Kidney (tissue), 14 donors: ENCODE results near the gene ALPK1. TPM values are rescaled to one million over a fixed set of nuclear protein-coding genes. Genes with fewer than 3 reads are reported as not detected.
"Not testable (repeated sequence)": the region's sequence is repeated elsewhere in the genome, so short reads cannot be mapped to it uniquely, and the experiment has no call there.

Source experiments
- DNase-seq, 5 donors: peaks; one replicate each; pipeline ENCODE4 v3.0.0-alpha.2; 2013 to 2020
- FAIRE-seq: peaks from 2 replicates; lab custom pipeline; 2012; peaks lifted over from hg19 to GRCh38; lab: Jason Lieb, UNC
- H3K27ac ChIP-seq, 2 donors: one replicate each; pipeline ENCODE4 v1.7.0; 2013; ENCODE audit warnings: low read depth in 2 of 2, low read length in 2 of 2, inconsistent platforms in 1 of 2
- H3K27me3 ChIP-seq: one replicate; pipeline ENCODE4 v1.7.1; 2013; ENCODE audit warnings: low read length, inconsistent platforms; ENCODE audit not compliant: control insufficient read depth, insufficient read depth
- H3K36me3 ChIP-seq, 3 donors: one replicate each; pipeline versions ENCODE4 v1.7.0 to v1.7.1; 2013; ENCODE audit warnings: low read length in 3 of 3, control low read depth in 1 of 3, inconsistent platforms in 1 of 3; ENCODE audit not compliant: insufficient read depth in 3 of 3, control insufficient read depth in 2 of 3
- H3K4me1 ChIP-seq, 3 donors: one replicate each; pipeline versions ENCODE4 v1.7.0 to v1.7.1; 2013; ENCODE audit warnings: low read length in 3 of 3, inconsistent platforms in 1 of 3, low read depth in 1 of 3; ENCODE audit not compliant: control insufficient read depth in 2 of 3, insufficient read depth in 2 of 3
- H3K4me3 ChIP-seq, 3 donors: one replicate each; pipeline versions ENCODE4 v1.7.0 to v1.8.1; 2013; ENCODE audit warnings: low read length in 3 of 3, control low read depth in 1 of 3, inconsistent platforms in 1 of 3
- H3K9ac ChIP-seq, 3 donors: one replicate each; pipeline versions ENCODE4 v1.7.0 to v1.7.1; 2013; ENCODE audit warnings: low read length in 3 of 3, control low read depth in 1 of 3, inconsistent platforms in 1 of 3
- H3K9me3 ChIP-seq, 3 donors: one replicate each; pipeline versions ENCODE4 v1.7.0 to v1.7.1; 2013; ENCODE audit warnings: low read length in 3 of 3, control low read depth in 1 of 3, inconsistent platforms in 1 of 3; ENCODE audit not compliant: control insufficient read depth in 2 of 3, insufficient read depth in 1 of 3
- CTCF ChIP-seq: IDR thresholded peaks from 3 replicates; pipeline ENCODE4 v1.5.1; 2012; ENCODE audit warnings: mild to moderate bottlenecking, moderate library complexity, borderline replicate concordance; ENCODE audit not compliant: insufficient read depth; ENCODE audit errors: extremely low read depth
- intact Hi-C: fragments of 100-400 bp; cut with DNase I; formaldehyde crosslinking; loops from one replicate; pipeline ENCODE4 v1.11.1; 2022
- polyA plus RNA-seq: library from polyadenylated mRNA; stranded (reverse); fragments of 350-450 nt; fragmentation: Illumina TruSeq; extraction: RNeasy Lipid Tissue Mini Kit (QIAGEN cat#74804); gene quantifications from one replicate; pipeline ENCODE4 v1.2.3, GENCODE V29; 2014; ENCODE audit warnings: low read depth, low replicate concordance; ENCODE audit not compliant: insufficient read depth
- total RNA-seq: library from RNA; stranded (reverse); fragmentation: NEBNext Ultra II Directional; extraction: Animal tissue kit (Norgen Biotek cat#: 25700); gene quantifications from one replicate; pipeline ENCODE4 v1.2.1, GENCODE V29; 2021
- donor health status: control.
- donor health status: control.
- donor health status: control.
- donor health status: control.
- donor health status: control.
- donor health status: DM: yes; HTN: yes; CAD: no.
- donor health status: Normal renal cell carcinoma (clear cell type).

Gene ALPK1
- total and polyA plus RNA-seq, 2 donors from 2014 or later, result 5.9 to 33.5 TPM

DNA sequence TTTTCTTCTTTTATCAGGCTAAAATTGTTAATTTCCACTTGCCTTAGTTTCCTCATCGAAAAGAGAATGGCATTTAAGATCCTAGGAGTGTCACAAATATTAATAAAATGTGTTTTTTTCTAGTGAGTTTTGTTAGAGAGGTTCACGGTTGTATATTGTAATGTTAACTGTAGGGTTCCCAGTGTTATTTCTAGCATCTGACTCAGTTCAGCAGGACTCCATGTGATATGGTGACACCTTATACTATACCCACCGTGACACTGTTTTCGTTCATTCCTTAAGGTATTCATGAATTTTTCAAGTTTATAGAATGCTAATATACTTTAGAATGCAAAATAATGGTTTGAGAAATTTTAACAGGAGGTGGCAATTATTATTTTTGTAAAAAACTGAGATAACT is 128.7 kb downstream of the ALPK1 start:
- no peak overlapping the region for H3K27ac ChIP-seq
- H3K9me3 ChIP-seq, result no peaks in the 10 kb centered on the region
- intact Hi-C loops, result no loop called here
- peaks cover 0 to 6% (median 0%) of the 10 kb centered on the region in 3 donors for H3K36me3 ChIP-seq
- no peak overlapping the region for H3K9ac ChIP-seq
- H3K4me3 ChIP-seq, result no peak overlapping the region
- no peaks in the 10 kb centered on the region for H3K27me3 ChIP-seq
- DNase-seq (no peak), FAIRE-seq (no peak)
- TF ChIP-seq CTCF, result no peak
- H3K4me1 ChIP-seq, result no peaks in the 10 kb centered on the region

- TF ChIP-seq CTCF, result no peak
- intact Hi-C loops, result no loop called here
- no peaks in the 10 kb centered on the region for H3K4me1 ChIP-seq
- DNase-seq, result no peak
- H3K9ac ChIP-seq, result no peak overlapping the region
- H3K9me3 ChIP-seq, result no peaks in the 10 kb centered on the region
- no peak overlapping the region for H3K4me3 ChIP-seq
- H3K27me3 ChIP-seq, result no peaks in the 10 kb centered on the region
- H3K27ac ChIP-seq, result no peak overlapping the region
- FAIRE-seq, result no peak
- H3K36me3 ChIP-seq, result peaks cover 0 to 6% (median 0%) of the 10 kb centered on the region in 3 donors
These were observed 129.2 kb downstream of the ALPK1 start for GRCh38 chr4:112426416-112426815.

DNA sequence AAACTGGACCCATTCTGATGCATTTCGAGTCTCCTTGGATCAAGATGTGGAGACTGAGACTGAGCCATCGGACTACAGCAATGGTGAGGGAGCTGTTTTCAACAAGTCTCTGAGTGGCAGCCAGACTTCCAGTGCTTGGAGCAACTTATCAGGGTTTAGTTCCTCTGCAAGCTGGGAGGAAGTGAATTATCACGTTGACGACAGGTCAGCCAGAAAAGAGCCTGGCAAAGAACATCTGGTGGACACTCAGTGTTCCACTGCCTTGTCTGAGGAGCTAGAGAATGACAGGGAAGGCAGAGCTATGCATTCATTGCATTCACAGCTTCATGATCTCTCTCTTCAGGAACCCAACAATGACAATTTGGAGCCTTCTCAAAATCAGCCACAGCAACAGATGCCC is 134.0 kb downstream of the ALPK1 start:
- Histone ChIP-seq H3K9me3 (no peaks in the 10 kb centered on the region), H3K36me3 (peaks cover 0 to 6% (median 0%) of the 10 kb centered on the region in 3 donors), H3K4me3 (no peak overlapping the region), H3K27me3 (no peaks in the 10 kb centered on the region), H3K9ac (no peak overlapping the region), H3K4me1 (no peaks in the 10 kb centered on the region), H3K27ac (no peak overlapping the region)
- TF ChIP-seq CTCF, result no peak
- DNase-seq (no peak), FAIRE-seq (no peak)
- intact Hi-C loops, result no loop called here

DNA sequence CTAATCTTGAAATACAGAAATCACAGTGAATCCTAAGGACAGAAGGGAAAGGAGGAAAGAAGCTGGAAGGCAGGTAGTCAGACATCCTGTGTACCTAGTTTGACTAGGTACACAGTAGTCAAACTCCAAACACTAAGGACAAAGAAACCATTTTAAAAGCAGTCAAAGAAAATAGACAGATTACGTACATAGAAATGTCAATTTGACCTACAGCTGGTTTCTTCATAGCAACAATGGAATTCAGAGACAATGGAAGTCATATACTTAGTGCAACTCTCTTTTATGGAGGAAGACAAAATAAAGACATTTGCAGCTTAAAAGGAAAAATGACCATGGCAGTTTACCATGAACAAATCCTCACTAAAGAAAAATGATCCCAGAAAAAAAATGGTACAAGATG is 139.8 kb downstream of the ALPK1 start:
- Histone ChIP-seq H3K4me3 (no peak overlapping the region), H3K27ac (no peak overlapping the region), H3K4me1 (no peaks in the 10 kb centered on the region), H3K9me3 (no peaks in the 10 kb centered on the region), H3K9ac (no peak overlapping the region), H3K27me3 (no peaks in the 10 kb centered on the region), H3K36me3 (peaks cover 0 to 25% (median 10%) of the 10 kb centered on the region in 3 donors)
- DNase-seq (no peak), FAIRE-seq (no peak)
- no peak for TF ChIP-seq CTCF
- intact Hi-C loops, result no loop called here

- H3K27me3 ChIP-seq, FAIRE-seq, H3K9me3 ChIP-seq, H3K27ac ChIP-seq, intact Hi-C loops, H3K9ac ChIP-seq, DNase-seq, H3K4me1 ChIP-seq, H3K4me3 ChIP-seq: not testable (repeated sequence)
- peaks cover 0 to 26% (median 10%) of the 10 kb centered on the region in 3 donors for H3K36me3 ChIP-seq
These were observed 145.1 kb downstream of the ALPK1 start for GRCh38 chr4:112442226-112442625.
